Mucosa of descending colon (tissue), 3 donors: ENCODE measurements around the gene NME7. TPM values are rescaled to one million over a fixed set of nuclear protein-coding genes. Genes with fewer than 3 reads are reported as not detected.

Experiments
- ATAC-seq: fragments of 200-7000 bp; cut with Tn5 transposase; one replicate; pipeline ENCODE4 v1.9.1; 2020; ENCODE audit warnings: mild to moderate bottlenecking, moderate library complexity
- DNase-seq, 3 donors: peaks; one replicate each; pipeline ENCODE4 v3.0.0-alpha.2; 2020
- H3K36me3 ChIP-seq: fragments of 200-600 bp; one replicate; pipeline ENCODE4 v1.8.0; 2021; ENCODE audit warnings: low read depth, mild to moderate bottlenecking
- H3K4me1 ChIP-seq: fragments of 200-600 bp; one replicate; pipeline ENCODE4 v1.8.0; 2021; ENCODE audit warnings: low read depth, mild to moderate bottlenecking
- H3K4me3 ChIP-seq: fragments of 200-600 bp; one replicate; pipeline ENCODE4 v1.8.0; 2021; ENCODE audit warnings: mild to moderate bottlenecking
- H3K9me3 ChIP-seq: fragments of 200-600 bp; one replicate; pipeline ENCODE4 v1.8.0; 2021; ENCODE audit warnings: mild to moderate bottlenecking
- intact Hi-C, 2 donors: fragments of 100-400 bp; cut with DNase I in 1 of 2; cut with micrococcal nuclease in 1 of 2; formaldehyde crosslinking; loops; one replicate each; pipeline versions ENCODE4 v1.11.0 to v1.11.1; 2022; cut with DNase I, micrococcal nuclease
- total RNA-seq, 3 donors: library from RNA; stranded (reverse); fragmentation: NEBNext Ultra II Directional in 2 of 3; extraction: Animal tissue kit (Norgen Biotek cat#: 25700) in 2 of 3; gene quantifications; one replicate each; pipeline versions ENCODE4 v1.2.1 to v1.2.4, GENCODE V29; 2021 to 2023
- TF ChIP-seq, protein P1 (sequence below): fragments of 200-600 bp; IDR thresholded peaks from one replicate; pipeline ENCODE4 v1.8.0; 2022; ENCODE audit warnings: antibody characterized with exemption, mild to moderate bottlenecking
- donor health status: DM: no; HTN: no; CAD: no; lungs with moderate emphysema.
- donor health status: DM: no; HTN: no; CAD: no.
- donor health status: DM: no; HTN: yes; CAD: no.

NME7 gene
- total RNA-seq, 3 donors from 2014 or later: 6.4 to 15.6 (median 7.2) TPM

DNA sequence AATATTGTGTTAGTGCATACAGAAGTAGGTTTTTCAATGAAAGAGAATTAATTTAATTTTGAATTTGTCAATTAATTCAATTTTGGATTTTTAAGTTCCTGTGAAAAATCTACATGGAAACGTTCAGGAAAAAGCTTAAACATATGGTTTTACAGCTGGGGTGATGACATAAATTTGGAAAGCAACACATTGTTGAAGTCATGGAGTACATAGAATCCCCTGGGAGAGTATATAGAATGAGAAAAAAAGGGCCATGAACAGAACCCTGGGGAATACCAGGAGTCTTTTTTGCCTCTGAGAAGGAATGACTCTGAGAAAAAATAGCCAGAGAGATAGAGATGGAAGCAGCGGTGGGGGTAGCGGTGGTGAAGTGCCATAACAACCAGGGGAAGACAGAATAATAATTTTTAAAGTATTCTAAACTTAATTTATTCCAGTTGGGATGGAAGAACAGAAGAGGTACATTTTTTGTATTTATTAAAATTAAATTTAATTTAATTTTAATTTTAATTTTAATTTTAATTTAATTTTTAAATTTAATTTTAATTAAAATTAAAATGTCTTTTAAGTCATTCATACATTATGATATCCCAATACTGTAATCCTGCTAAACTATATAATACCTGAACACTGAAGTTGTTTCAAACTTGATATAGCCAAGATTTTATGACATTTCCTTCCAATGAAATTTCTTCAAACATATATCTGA is 48.9 kb downstream of the NME7 start:
- no peaks in the 10 kb centered on the region for H3K36me3 ChIP-seq
- H3K4me3 ChIP-seq: no peak overlapping the region
- H3K9me3 ChIP-seq: no peaks in the 10 kb centered on the region
- intact Hi-C loops: no loop called here
- DNase-seq (no peak), ATAC-seq (no peak)
- no peaks in the 10 kb centered on the region for H3K4me1 ChIP-seq
- TF ChIP-seq, protein P1, sequence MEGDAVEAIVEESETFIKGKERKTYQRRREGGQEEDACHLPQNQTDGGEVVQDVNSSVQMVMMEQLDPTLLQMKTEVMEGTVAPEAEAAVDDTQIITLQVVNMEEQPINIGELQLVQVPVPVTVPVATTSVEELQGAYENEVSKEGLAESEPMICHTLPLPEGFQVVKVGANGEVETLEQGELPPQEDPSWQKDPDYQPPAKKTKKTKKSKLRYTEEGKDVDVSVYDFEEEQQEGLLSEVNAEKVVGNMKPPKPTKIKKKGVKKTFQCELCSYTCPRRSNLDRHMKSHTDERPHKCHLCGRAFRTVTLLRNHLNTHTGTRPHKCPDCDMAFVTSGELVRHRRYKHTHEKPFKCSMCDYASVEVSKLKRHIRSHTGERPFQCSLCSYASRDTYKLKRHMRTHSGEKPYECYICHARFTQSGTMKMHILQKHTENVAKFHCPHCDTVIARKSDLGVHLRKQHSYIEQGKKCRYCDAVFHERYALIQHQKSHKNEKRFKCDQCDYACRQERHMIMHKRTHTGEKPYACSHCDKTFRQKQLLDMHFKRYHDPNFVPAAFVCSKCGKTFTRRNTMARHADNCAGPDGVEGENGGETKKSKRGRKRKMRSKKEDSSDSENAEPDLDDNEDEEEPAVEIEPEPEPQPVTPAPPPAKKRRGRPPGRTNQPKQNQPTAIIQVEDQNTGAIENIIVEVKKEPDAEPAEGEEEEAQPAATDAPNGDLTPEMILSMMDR: no peak

DNA sequence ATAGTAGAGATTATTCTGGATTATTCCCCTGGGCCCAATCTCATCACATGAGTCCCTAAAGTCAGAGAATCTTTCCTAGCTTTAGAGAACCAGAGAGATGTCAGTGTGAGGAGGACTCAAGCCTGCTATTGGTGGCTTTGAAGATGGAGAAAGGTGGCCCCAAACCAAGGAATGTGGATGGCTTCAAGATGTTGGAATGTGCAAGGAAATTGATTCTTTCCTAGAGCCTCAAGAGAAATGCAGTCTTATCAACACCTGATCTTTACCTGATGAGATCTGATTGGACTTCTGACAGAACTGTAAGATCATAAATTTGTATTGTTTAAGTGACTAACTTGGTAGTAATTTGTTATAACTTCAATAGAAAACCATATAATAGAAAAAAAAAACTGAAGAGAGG is 51.0 kb downstream of the NME7 start:
- TF ChIP-seq, protein P1: no peak
- Histone ChIP-seq H3K4me3 (no peak overlapping the region), H3K36me3 (no peaks in the 10 kb centered on the region), H3K9me3 (no peaks in the 10 kb centered on the region), H3K4me1 (no peaks in the 10 kb centered on the region)
- ATAC-seq (no peak), DNase-seq (no peak)
- intact Hi-C loops: no loop called here

DNA sequence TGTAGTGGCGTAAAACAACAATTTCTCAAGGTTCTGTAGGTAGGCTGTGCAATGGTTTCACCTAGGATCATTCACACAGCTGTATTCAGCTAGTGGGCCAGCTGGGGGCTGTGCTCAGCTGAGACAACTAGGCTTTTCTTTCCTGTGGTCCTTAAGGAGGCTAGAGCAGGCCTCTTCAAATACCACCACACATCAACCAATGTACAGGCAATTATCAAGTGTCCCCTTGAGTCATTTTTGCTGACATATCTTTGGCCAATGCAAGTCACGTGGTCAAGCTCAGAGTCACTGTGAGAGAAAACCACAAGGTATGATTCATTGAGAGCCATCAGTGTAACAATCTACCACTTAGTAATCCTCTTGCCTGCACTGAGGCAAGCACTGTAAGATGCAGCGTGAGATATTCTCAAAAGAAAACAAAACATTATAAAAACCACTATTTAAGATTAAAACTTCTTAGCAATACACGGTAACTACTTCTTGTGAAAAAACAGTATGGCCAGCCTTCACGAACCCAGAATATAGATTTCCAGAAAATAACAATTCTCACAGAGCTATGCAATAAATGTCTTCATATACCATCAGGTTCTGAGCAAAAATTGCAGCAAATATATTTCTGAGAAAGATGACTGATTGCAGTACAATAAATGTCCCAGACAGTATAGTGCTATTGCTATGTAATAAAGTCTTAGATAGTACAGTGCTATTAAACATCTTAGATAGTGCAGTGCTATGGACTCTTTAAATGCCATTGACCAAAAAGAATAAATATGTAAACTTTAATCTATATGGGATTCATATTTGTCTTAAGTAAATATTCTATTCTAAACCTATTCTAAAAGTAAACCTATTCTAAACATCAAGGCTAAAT is 55.3 kb downstream of the NME7 start:
- DNase-seq (peak in 1 of 3 donors; percentile 3), ATAC-seq (peak; percentile 64)

DNA sequence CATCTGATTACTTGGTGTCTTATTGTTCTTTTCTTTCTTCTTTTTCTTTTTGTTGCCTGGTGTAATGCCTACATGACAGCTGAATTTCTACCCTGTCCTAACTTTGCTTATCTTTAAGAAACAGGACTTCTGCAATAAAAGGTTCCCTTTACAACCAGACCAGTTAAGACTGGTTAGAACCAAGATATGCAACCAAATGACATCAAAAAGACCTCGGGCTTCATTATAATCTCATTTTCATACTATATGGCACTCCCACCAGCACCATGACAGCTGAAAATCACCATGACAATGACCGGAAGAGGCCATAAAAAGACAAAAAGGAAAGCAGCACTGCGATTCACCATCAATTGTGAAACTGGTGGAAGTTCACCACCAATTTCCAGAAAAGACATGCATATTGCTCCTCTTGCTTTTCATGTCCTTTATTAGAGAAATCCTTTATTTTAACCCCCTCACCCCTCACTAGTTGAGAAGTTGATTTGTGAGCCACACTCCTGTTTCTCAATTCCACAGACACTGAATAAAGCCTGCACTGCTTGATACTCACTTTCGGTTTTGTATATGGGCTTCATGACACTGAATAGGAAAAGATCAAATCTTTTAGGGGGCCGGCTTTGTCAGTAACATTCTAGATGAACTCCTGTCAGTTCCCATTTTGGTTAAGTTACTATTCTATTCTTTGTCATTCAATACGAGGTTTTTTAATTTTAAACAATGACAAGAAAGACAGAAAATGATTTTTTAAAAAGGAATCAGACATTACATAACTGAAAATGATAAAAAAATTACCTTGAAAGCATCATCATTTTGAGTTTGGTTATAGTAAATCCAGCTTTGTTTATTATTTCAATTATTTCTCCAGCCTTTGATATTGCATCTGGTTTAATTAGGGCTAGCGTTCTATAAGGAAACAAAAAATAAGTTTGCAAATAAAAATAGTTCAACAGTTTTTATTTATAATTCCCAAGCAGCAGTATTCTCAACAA is 58.1 kb downstream of the NME7 start:
- TF ChIP-seq, protein P1: no peak
- Histone ChIP-seq H3K4me3 (no peak overlapping the region), H3K36me3 (no peaks in the 10 kb centered on the region), H3K4me1 (no peaks in the 10 kb centered on the region), H3K9me3 (no peaks in the 10 kb centered on the region)
- intact Hi-C loops: no loop called here
- DNase-seq (peak in 1 of 3 donors; percentile 1), ATAC-seq (peak; percentile 66)

More for the DNA sequence above, 55.3 kb downstream of the NME7 start:
- H3K36me3 ChIP-seq: no peaks in the 10 kb centered on the region
- TF ChIP-seq, protein P1: no peak
- intact Hi-C loops: no loop called here
- H3K9me3 ChIP-seq: no peaks in the 10 kb centered on the region
- H3K4me3 ChIP-seq: no peak overlapping the region
- H3K4me1 ChIP-seq: no peaks in the 10 kb centered on the region
